ENCODE measurements around the gene MYRF. TPM values are rescaled to one million over a fixed set of nuclear protein-coding genes. Genes with fewer than 3 reads are reported as not detected.

The MYRF gene
- total RNA-seq, 2 donors from 2014 or later, result 2.2 to 2.9 TPM

- Mint-ChIP-seq H3K4me3 (no peak overlapping the region), H3K36me3 (ENCODE audit: insufficient read depth in 2 of 2) (no peaks in the 10 kb centered on the region), H3K4me1 (ENCODE audit: low read depth) (peaks cover under 1% of the 10 kb centered on the region), H3K27me3 (ENCODE audit: low read depth) (no peaks in the 10 kb centered on the region), H3K9me3 (no peaks in the 10 kb centered on the region), H3K27ac (no peak overlapping the region)
- ATAC-seq (replicated peaks in 1 of 2) (no peak), DNase-seq (no peak)
Observed at GRCh38 chr11:61762223-61762615, 9.8 kb downstream of the MYRF start.

- Mint-ChIP-seq H3K27me3 (ENCODE audit: low read depth) (no peaks in the 10 kb centered on the region), H3K36me3 (ENCODE audit: insufficient read depth in 2 of 2) (no peaks in the 10 kb centered on the region), H3K9me3 (no peaks in the 10 kb centered on the region), H3K27ac (no peak overlapping the region), H3K4me3 (no peak overlapping the region), H3K4me1 (ENCODE audit: low read depth) (no peaks in the 10 kb centered on the region)
- no peak for ATAC-seq (replicated peaks in 1 of 2)
- DNase-seq, result no peak
Observed at GRCh38 chr11:61762798-61763197, 10.4 kb downstream of the MYRF start.

- Mint-ChIP-seq H3K9me3 (no peaks in the 10 kb centered on the region), H3K27me3 (ENCODE audit: low read depth) (no peaks in the 10 kb centered on the region), H3K4me3 (no peak overlapping the region), H3K27ac (no peak overlapping the region), H3K36me3 (ENCODE audit: insufficient read depth in 2 of 2) (no peaks in the 10 kb centered on the region), H3K4me1 (ENCODE audit: low read depth) (no peaks in the 10 kb centered on the region)
- DNase-seq (no peak), ATAC-seq (replicated peaks in 1 of 2) (no peak)
Observed at GRCh38 chr11:61763930-61764605, 11.6 kb downstream of the MYRF start.

GRCh38 chr11:61764606-61765260 is 12.3 kb downstream of the MYRF start:
- DNase-seq, result no peak
- H3K36me3 Mint-ChIP-seq (ENCODE audit: insufficient read depth in 2 of 2), result no peaks in the 10 kb centered on the region
- no peaks in the 10 kb centered on the region for H3K9me3 Mint-ChIP-seq
- H3K27me3 Mint-ChIP-seq (ENCODE audit: low read depth), result no peaks in the 10 kb centered on the region
- H3K4me3 Mint-ChIP-seq, result no peak overlapping the region
- no peaks in the 10 kb centered on the region for H3K4me1 Mint-ChIP-seq (ENCODE audit: low read depth)
- H3K27ac Mint-ChIP-seq, result no peak overlapping the region
- ATAC-seq (replicated peaks in 1 of 2), result no peak

GRCh38 chr11:61765550-61766253 is 13.3 kb downstream of the MYRF start:
- no peaks in the 10 kb centered on the region for H3K4me1 Mint-ChIP-seq (ENCODE audit: low read depth)
- no peaks in the 10 kb centered on the region for H3K9me3 Mint-ChIP-seq
- H3K36me3 Mint-ChIP-seq (ENCODE audit: insufficient read depth in 2 of 2), result no peaks in the 10 kb centered on the region

GRCh38 chr11:61766353-61766841 is 14.0 kb downstream of the MYRF start:
- ATAC-seq (replicated peaks in 1 of 2) (no peak), DNase-seq (no peak)
- H3K36me3 Mint-ChIP-seq (ENCODE audit: insufficient read depth in 2 of 2), result no peaks in the 10 kb centered on the region
- no peaks in the 10 kb centered on the region for H3K27me3 Mint-ChIP-seq (ENCODE audit: low read depth)
- no peaks in the 10 kb centered on the region for H3K4me1 Mint-ChIP-seq (ENCODE audit: low read depth)
- no peak overlapping the region for H3K27ac Mint-ChIP-seq
- no peaks in the 10 kb centered on the region for H3K9me3 Mint-ChIP-seq
- H3K4me3 Mint-ChIP-seq, result no peak overlapping the region

More at GRCh38 chr11:61765550-61766253, 13.3 kb downstream of the MYRF start:
- no peak overlapping the region for H3K4me3 Mint-ChIP-seq
- no peak for DNase-seq
- no peaks in the 10 kb centered on the region for H3K27me3 Mint-ChIP-seq (ENCODE audit: low read depth)
- no peak overlapping the region for H3K27ac Mint-ChIP-seq
- no peak for ATAC-seq (replicated peaks in 1 of 2)

GRCh38 chr11:61768376-61769076 is 16.1 kb downstream of the MYRF start:
- H3K9me3 Mint-ChIP-seq, result no peaks in the 10 kb centered on the region
- H3K4me3 Mint-ChIP-seq, result no peak overlapping the region
- no peaks in the 10 kb centered on the region for H3K36me3 Mint-ChIP-seq (ENCODE audit: insufficient read depth in 2 of 2)
- H3K27me3 Mint-ChIP-seq (ENCODE audit: low read depth), result no peaks in the 10 kb centered on the region
- DNase-seq (no peak), ATAC-seq (replicated peaks in 1 of 2) (no peak)
- H3K27ac Mint-ChIP-seq, result no peak overlapping the region
- no peaks in the 10 kb centered on the region for H3K4me1 Mint-ChIP-seq (ENCODE audit: low read depth)

- H3K4me1 Mint-ChIP-seq (ENCODE audit: low read depth), result no peaks in the 10 kb centered on the region
- H3K36me3 Mint-ChIP-seq (ENCODE audit: insufficient read depth in 2 of 2), result no peaks in the 10 kb centered on the region
- no peaks in the 10 kb centered on the region for H3K9me3 Mint-ChIP-seq
- ATAC-seq (replicated peaks in 1 of 2) (no peak), DNase-seq (no peak)
- H3K27ac Mint-ChIP-seq, result no peak overlapping the region
- H3K27me3 Mint-ChIP-seq (ENCODE audit: low read depth), result no peaks in the 10 kb centered on the region
- no peak overlapping the region for H3K4me3 Mint-ChIP-seq
Observed at GRCh38 chr11:61769169-61769920, 16.9 kb downstream of the MYRF start.

- DNase-seq (no peak), ATAC-seq (replicated peaks in 1 of 2) (no peak)
- Mint-ChIP-seq H3K4me3 (no peak overlapping the region), H3K27ac (no peak overlapping the region), H3K9me3 (no peaks in the 10 kb centered on the region), H3K4me1 (ENCODE audit: low read depth) (no peaks in the 10 kb centered on the region), H3K36me3 (ENCODE audit: insufficient read depth in 2 of 2) (no peaks in the 10 kb centered on the region), H3K27me3 (ENCODE audit: low read depth) (no peaks in the 10 kb centered on the region)
Observed at GRCh38 chr11:61769946-61770683, 17.7 kb downstream of the MYRF start.

- H3K4me1 Mint-ChIP-seq (ENCODE audit: low read depth), result peaks cover 2% of the 10 kb centered on the region
- no peaks in the 10 kb centered on the region for H3K27me3 Mint-ChIP-seq (ENCODE audit: low read depth)
- no peak for ATAC-seq (replicated peaks in 1 of 2)
- H3K36me3 Mint-ChIP-seq (ENCODE audit: insufficient read depth in 2 of 2), result no peaks in the 10 kb centered on the region
- DNase-seq, result no peak
- no peaks in the 10 kb centered on the region for H3K9me3 Mint-ChIP-seq
- H3K27ac Mint-ChIP-seq, result no peak overlapping the region
- H3K4me3 Mint-ChIP-seq, result no peak overlapping the region
Observed at GRCh38 chr11:61771195-61771894, 18.9 kb downstream of the MYRF start.

GRCh38 chr11:61771985-61772455 is 19.6 kb downstream of the MYRF start:
- ATAC-seq (replicated peaks in 1 of 2) (no peak), DNase-seq (no peak)
- H3K9me3 Mint-ChIP-seq, result no peaks in the 10 kb centered on the region
- H3K4me3 Mint-ChIP-seq, result no peak overlapping the region
- no peak overlapping the region for H3K27ac Mint-ChIP-seq
- peaks cover 9% of the 10 kb centered on the region for H3K4me1 Mint-ChIP-seq (ENCODE audit: low read depth)
- no peaks in the 10 kb centered on the region for H3K27me3 Mint-ChIP-seq (ENCODE audit: low read depth)
- H3K36me3 Mint-ChIP-seq (ENCODE audit: insufficient read depth in 2 of 2), result no peaks in the 10 kb centered on the region
